Inflammatory macrophage treated with lipopolysaccharide for 4 hours (primary cell): ENCODE results near the gene PIM3.

ENCODE experiments used
- DNase-seq: peaks from one replicate; pipeline ENCODE4 v3.0.0-alpha.2; 2020

The PIM3 gene

GRCh38 chr22:50008151-50009040 lies 47.8 kb downstream of the PIM3 start:
- no peak for DNase-seq

GRCh38 chr22:50009251-50009650 lies 48.7 kb downstream of the PIM3 start:
- DNase-seq = no peak

GRCh38 chr22:50009765-50010675 lies 49.4 kb downstream of the PIM3 start:
- no peak for DNase-seq

GRCh38 chr22:50010676-50011446 lies 50.3 kb downstream of the PIM3 start:
- DNase-seq = no peak

GRCh38 chr22:50011447-50012210 lies 51.1 kb downstream of the PIM3 start:
- DNase-seq = no peak

- no peak for DNase-seq
Observed at GRCh38 chr22:50012211-50013181, 51.9 kb downstream of the PIM3 start, which contains the start of gene IL17REL. IL17REL (minus strand) TSS chr22:50012765; CDS start chr22:50012646, 119 bp downstream.
